Transverse colon (tissue), 4 donors: ENCODE data around the gene FOSL2.

ENCODE experiments used
- EP300 ChIP-seq: sonication (generic); formaldehyde crosslinking; IDR thresholded peaks from one replicate; pipeline ENCODE4 v1.6.1; 2017; ENCODE audit warnings: antibody characterized with exemption, low read depth
- POLR2A ChIP-seq: fragments of 450-650 bp; IDR thresholded peaks from one replicate; pipeline ENCODE4 v1.6.1; 2016; ENCODE audit warnings: antibody characterized with exemption, mild to moderate bottlenecking, moderate library complexity
- POLR2AphosphoS5 ChIP-seq, 3 donors: sonication (generic); formaldehyde crosslinking; IDR thresholded peaks; one replicate each; pipeline ENCODE4 v1.6.1; 2016; ENCODE audit warnings: antibody characterized with exemption in 3 of 3
- TF ChIP-seq, protein P1 (sequence below), 5 experiments: fragments of 200-600 bp in 3 of 5; fragments of 450-650 bp in 2 of 5; sonication (generic) in 3 of 5; IDR thresholded peaks; 1 replicate in 2 of 5; 2 replicates in 3 of 5; pipeline ENCODE4 v1.5.1; 2016 to 2017; ENCODE audit warnings: antibody characterized with exemption in 5 of 5, inconsistent platforms in 3 of 5, mild to moderate bottlenecking in 2 of 5, moderate library complexity in 1 of 5

DNA sequence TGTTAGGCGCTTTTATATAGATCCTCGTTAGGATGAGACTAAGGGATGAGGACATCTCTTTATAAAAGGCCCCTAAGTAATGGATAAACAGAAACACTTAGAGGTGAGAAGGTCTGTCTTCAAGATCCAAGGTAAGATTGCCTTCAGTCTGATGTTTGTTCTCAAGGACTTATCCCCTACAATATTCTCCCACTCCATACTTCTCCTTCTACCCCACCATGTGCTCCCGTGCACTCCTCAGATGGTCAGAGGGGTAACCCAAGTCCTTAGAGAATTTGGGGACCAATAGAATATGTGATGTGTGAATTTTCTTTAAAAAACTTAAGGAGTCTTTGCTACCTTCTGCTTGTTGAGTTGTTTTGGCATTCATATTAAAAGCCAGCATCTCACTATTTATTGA, 23.1 kb downstream of the FOSL2 start:
- TF ChIP-seq EP300 (no peak), POLR2A (no peak), POLR2AphosphoS5 (IDR thresholded peaks at IDR 0.05) (peak in 1 of 3 donors; percentile 11)
- TF ChIP-seq, protein P1, sequence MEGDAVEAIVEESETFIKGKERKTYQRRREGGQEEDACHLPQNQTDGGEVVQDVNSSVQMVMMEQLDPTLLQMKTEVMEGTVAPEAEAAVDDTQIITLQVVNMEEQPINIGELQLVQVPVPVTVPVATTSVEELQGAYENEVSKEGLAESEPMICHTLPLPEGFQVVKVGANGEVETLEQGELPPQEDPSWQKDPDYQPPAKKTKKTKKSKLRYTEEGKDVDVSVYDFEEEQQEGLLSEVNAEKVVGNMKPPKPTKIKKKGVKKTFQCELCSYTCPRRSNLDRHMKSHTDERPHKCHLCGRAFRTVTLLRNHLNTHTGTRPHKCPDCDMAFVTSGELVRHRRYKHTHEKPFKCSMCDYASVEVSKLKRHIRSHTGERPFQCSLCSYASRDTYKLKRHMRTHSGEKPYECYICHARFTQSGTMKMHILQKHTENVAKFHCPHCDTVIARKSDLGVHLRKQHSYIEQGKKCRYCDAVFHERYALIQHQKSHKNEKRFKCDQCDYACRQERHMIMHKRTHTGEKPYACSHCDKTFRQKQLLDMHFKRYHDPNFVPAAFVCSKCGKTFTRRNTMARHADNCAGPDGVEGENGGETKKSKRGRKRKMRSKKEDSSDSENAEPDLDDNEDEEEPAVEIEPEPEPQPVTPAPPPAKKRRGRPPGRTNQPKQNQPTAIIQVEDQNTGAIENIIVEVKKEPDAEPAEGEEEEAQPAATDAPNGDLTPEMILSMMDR (IDR thresholded peaks at IDR 0.05): no peak
